Effector CD4-positive, alpha-beta T cell (primary cell): ENCODE measurements around the gene TYW1.
"Not testable (repeated sequence)": the region's sequence is repeated elsewhere in the genome, so short reads cannot be mapped to it uniquely, and the experiment has no call there.

Source experiments
- DNase-seq: peaks from one replicate; pipeline ENCODE4 v3.0.0-alpha.2; 2020

TYW1 gene

GRCh38 chr7:67135617-67136486 lies 139.2 kb downstream of the TYW1 start:
- not testable (repeated sequence) for DNase-seq

- DNase-seq = not testable (repeated sequence)
Observed at GRCh38 chr7:67137489-67137888, 140.9 kb downstream of the TYW1 start.

DNA sequence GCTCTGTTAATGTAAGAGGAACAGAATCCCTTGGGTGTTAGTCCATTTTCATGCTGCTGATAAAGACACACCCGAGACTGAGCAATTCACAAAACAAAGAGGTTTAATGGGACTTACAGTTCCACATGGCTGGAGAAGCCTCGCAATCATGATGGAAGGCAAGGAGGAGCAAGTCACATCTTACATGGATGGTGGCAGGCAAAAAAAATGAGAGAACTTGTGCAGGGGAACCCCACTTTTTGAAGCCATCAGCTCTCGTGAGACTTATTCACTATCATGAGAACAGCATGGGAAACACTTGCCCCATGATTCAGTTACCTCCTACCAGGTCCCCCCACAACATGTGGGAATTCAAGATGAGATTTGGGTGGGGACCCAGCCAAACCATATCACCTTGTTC lies 143.2 kb downstream of the TYW1 start:
- not testable (repeated sequence) for DNase-seq

- DNase-seq = not testable (repeated sequence)
Observed at GRCh38 chr7:67141001-67141400, 144.4 kb downstream of the TYW1 start.

- DNase-seq = not testable (repeated sequence)
Observed at GRCh38 chr7:67143091-67143786, 146.6 kb downstream of the TYW1 start.

- DNase-seq = not testable (repeated sequence)
Observed at GRCh38 chr7:67145581-67146193, 149.1 kb downstream of the TYW1 start.

DNA sequence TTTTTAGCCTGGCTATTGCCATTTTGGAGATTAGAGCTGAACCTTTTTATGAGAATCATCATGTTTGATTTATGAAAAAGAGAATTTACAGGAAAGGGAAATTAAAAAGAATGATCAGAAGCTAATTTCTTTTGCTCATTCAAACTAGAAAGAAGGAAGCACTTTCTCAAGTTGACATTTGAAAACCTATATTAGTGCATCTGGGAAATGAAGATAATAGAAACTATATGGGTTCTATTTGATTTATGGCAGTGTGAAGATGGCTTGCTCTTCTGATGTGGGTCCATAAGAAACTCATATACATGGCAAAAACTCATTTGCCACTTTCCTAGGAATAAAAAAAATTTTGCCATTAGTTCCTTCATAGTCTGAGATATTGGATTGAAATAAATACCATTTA lies 152.5 kb downstream of the TYW1 start:
- not testable (repeated sequence) for DNase-seq

- DNase-seq = not testable (repeated sequence)
Observed at GRCh38 chr7:67154374-67154773, 157.7 kb downstream of the TYW1 start.

DNA sequence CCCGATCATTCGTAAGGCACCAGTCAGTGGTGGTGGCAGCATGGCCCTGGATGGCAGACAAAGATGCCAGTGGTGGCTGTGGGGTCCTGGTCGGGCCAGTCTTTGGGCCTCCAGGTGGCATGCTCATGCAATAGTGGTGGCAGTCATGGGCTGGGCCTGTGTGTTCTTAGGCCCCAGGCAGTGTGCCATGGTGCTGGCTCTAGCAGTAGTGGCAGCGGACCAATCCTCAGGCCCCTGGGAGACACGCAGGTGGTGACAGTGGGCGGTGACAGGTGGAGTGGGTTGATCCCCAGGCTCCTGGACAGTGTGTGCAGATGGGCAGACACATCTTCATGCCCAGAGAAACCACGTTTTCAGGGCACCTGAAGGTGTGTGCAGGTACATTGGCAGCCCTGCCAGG lies 159.4 kb downstream of the TYW1 start:
- not testable (repeated sequence) for DNase-seq

GRCh38 chr7:67163285-67163684 lies 166.7 kb downstream of the TYW1 start:
- DNase-seq = peak; percentile 6

- not testable (repeated sequence) for DNase-seq
Observed at GRCh38 chr7:67171151-67171550, 174.5 kb downstream of the TYW1 start.

DNA sequence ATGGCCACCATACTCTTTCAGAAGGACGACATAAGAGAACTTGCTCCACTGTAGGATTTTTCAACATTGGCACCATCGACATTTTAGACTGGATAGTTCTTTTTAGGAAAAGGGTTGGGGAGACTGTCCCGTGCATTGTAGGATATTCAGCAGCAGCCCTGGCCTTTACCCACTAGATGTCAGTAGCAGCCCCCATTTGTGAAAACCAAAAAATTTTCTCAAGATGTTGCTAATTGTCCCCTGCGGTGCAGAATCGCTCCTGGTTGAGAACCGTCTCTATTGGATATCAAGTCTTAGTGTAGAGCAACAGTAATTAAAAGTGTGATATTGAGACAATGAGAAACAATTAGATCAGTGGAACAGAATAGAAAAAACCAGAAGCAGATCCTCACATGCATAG lies 180.1 kb downstream of the TYW1 start:
- not testable (repeated sequence) for DNase-seq

- DNase-seq = not testable (repeated sequence)
Observed at GRCh38 chr7:67178915-67179688, 182.5 kb downstream of the TYW1 start.

DNA sequence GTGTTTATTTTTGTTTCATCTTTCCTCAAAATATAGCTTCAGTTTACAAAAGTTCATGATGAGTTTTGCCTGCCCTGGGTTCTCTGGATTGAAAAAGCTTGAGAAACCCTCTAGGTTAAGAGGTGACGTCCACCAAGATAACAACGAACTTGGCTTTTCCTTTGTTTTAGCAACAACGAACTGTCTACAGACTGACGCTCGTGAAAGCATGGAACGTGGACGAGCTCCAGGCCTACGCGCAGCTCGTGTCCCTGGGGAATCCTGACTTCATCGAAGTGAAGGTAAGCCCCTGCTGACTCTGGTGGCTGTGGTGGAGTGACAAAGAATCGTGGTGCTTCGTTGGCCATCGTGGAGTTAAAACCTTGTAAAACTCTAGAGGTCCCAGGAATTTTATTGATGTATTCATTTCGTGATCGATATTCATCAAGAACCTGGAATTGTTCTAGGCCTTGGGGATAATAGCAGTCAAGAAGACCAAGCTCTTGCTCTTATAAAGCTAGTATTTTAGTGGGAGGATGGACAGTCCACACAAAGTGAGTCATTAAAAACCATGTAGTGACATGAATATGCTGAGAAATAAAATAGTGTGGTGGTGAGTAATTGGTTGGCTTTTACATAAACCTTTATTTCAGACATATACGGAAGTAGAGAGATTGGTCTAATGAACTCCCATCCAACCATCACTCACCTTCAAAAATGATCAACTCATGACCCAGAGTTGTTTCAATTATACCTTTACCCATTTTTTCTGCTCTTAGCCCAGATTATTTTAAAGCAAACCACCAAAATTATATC lies 186.5 kb downstream of the TYW1 start:
- not testable (repeated sequence) for DNase-seq

DNA sequence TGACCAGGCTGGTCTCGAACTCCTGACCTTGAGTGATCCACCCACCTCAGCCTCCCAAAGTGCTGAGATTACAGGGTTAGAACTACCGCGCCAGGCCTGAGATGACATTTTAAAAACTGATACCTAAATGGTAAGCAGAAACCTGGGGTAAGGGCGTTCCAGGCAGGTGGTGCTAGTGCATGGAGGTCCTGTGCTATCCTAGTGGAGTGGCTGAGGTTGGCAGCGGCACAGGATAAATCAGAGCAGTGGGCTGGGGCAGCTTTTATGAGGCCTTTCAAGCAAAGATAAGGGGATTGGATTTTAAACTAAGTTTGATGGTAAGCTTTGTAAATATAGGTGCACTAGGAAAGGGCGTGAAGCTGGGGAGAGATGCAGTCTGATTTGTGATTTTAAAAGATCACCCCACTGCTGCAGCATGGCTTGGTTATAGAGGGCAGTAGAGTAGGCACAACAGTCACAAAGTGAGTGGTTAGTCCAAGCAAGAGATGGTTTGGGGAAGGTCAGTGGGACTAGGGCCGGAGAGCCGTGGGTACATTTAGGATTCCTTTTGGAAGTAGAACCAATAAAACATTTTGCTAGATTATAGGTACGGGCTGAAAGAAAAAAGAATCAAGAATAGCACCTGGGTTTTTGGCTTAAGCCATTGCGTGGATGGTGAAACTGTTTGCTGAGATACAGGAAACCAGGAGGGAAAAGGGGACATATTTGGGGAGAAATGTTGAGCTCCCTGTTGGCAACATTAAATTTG lies 188.5 kb downstream of the TYW1 start:
- not testable (repeated sequence) for DNase-seq

GRCh38 chr7:67185660-67186129 lies 189.1 kb downstream of the TYW1 start:
- DNase-seq = not testable (repeated sequence)

- not testable (repeated sequence) for DNase-seq
Observed at GRCh38 chr7:67189160-67189559, 192.5 kb downstream of the TYW1 start.

GRCh38 chr7:67189801-67190465 lies 193.3 kb downstream of the TYW1 start:
- not testable (repeated sequence) for DNase-seq

DNA sequence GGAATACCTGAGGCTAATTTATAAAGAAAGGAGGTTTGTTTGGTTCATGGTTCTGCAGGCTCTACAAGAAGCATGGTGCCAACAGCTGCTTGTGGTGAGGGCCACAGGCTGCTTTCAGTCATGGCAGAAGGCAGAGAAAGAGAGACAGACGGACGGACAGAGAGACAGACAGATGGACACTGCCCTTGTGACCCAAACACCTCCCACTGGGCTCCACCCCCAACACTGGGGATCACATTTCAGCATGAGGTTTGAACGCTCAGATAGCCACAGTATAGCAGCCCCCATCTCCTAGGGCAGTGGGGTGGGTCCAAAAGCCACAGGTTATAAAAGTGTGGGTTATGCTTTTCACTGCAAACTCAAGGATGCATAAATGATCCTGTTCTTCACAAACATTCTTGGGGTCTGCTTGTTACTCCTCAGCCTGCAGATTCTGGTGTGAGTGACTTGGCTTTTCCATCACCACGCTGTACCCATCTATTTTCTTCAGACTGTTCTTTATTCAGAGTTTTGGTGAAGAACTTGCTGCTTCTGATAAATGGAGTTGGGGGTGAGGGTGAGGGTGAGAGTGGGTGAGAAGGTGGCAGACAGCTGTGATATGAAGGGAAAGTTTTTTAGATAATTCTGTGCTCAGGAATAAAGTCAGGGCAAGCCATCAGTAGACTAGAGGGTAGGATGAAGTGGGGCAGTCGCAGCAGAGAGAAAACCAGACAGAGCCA lies 194.5 kb downstream of the TYW1 start:
- DNase-seq = not testable (repeated sequence)
